ENCODE measurements around the gene GAPT.

GAPT gene

GRCh38 chr5:58491216-58491892, at the start of gene GAPT:
Gene GAPT, plus strand, starts transcription at chr5:58491435. Its CDS starts 3,102 bp downstream, at chr5:58494537.
- DNase-seq (ENCODE audit: low read depth in 3 of 3) = no peak

GRCh38 chr5:58444805-58445204, 46.4 kb upstream of the GAPT start:
- no peak for DNase-seq (ENCODE audit: low read depth in 3 of 3)

- no peak for DNase-seq (ENCODE audit: low read depth in 3 of 3)
Measured at GRCh38 chr5:58446024-58446423, 45.2 kb upstream of the GAPT start.

- no peak for DNase-seq (ENCODE audit: low read depth in 3 of 3)
Measured at GRCh38 chr5:58447226-58447625, 44.0 kb upstream of the GAPT start.

GRCh38 chr5:58450018-58450417, 41.2 kb upstream of the GAPT start:
- DNase-seq (ENCODE audit: low read depth in 3 of 3) = no peak

- DNase-seq (ENCODE audit: low read depth in 3 of 3) = no peak
Measured at GRCh38 chr5:58450811-58451629, 40.2 kb upstream of the GAPT start.

- DNase-seq (ENCODE audit: low read depth in 3 of 3) = no peak
Measured at GRCh38 chr5:58451732-58452565, 39.3 kb upstream of the GAPT start.

- DNase-seq (ENCODE audit: low read depth in 3 of 3) = no peak
Measured at GRCh38 chr5:58452566-58453258, 38.5 kb upstream of the GAPT start.

GRCh38 chr5:58453306-58453705, 37.9 kb upstream of the GAPT start:
- no peak for DNase-seq (ENCODE audit: low read depth in 3 of 3)

GRCh38 chr5:58454025-58454424, 37.2 kb upstream of the GAPT start:
- DNase-seq (ENCODE audit: low read depth in 3 of 3) = no peak

- DNase-seq (ENCODE audit: low read depth in 3 of 3) = no peak
Measured at GRCh38 chr5:58455066-58455465, 36.2 kb upstream of the GAPT start.

- DNase-seq (ENCODE audit: low read depth in 3 of 3) = no peak
Measured at GRCh38 chr5:58455480-58455879, 35.8 kb upstream of the GAPT start.

GRCh38 chr5:58456026-58456425, 35.2 kb upstream of the GAPT start:
- DNase-seq (ENCODE audit: low read depth in 3 of 3) = no peak

GRCh38 chr5:58456486-58456885, 34.7 kb upstream of the GAPT start:
- DNase-seq (ENCODE audit: low read depth in 3 of 3) = no peak

- DNase-seq (ENCODE audit: low read depth in 3 of 3) = no peak
Measured at GRCh38 chr5:58457050-58457449, 34.2 kb upstream of the GAPT start.

GRCh38 chr5:58458141-58458742, 33.0 kb upstream of the GAPT start:
- no peak for DNase-seq (ENCODE audit: low read depth in 3 of 3)

- DNase-seq (ENCODE audit: low read depth in 3 of 3) = no peak
Measured at GRCh38 chr5:58458743-58459145, 32.5 kb upstream of the GAPT start.

GRCh38 chr5:58459146-58460001, 31.9 kb upstream of the GAPT start:
- DNase-seq (ENCODE audit: low read depth in 3 of 3) = no peak

GRCh38 chr5:58460002-58460731, 31.1 kb upstream of the GAPT start, which contains the start of gene PLK2:
Gene PLK2, minus strand, starts transcription at chr5:58460086. Its CDS starts 127 bp downstream, at chr5:58459959.
- DNase-seq (ENCODE audit: low read depth in 3 of 3) = peak; percentile 75 to 81 (median 77)
